Stomach smooth muscle (tissue), 2 donors: ENCODE results near the gene TTC24.
"Not testable (repeated sequence)": the region's sequence is repeated elsewhere in the genome, so short reads cannot be mapped to it uniquely, and the experiment has no call there.

Experiments
- H3K27ac ChIP-seq: one replicate; pipeline ENCODE4 v1.7.0; 2013; ENCODE audit warnings: mild to moderate bottlenecking, low read length, inconsistent platforms
- H3K27me3 ChIP-seq, 2 donors: one replicate each; pipeline ENCODE4 v1.7.0; 2013; ENCODE audit warnings: low read length in 2 of 2; ENCODE audit not compliant: insufficient read depth in 2 of 2, control insufficient read depth in 1 of 2
- H3K36me3 ChIP-seq, 2 donors: one replicate each; pipeline ENCODE4 v1.7.0; 2013; ENCODE audit warnings: low read length in 2 of 2; ENCODE audit not compliant: control insufficient read depth in 2 of 2, insufficient read depth in 2 of 2
- H3K4me1 ChIP-seq: one replicate; pipeline ENCODE4 v1.7.0; 2013; ENCODE audit warnings: low read length; ENCODE audit not compliant: control insufficient read depth, insufficient read depth
- H3K4me3 ChIP-seq, 2 donors: one replicate each; pipeline ENCODE4 v1.7.0; 2013; ENCODE audit warnings: low read length in 2 of 2
- H3K9ac ChIP-seq, 2 donors: one replicate each; pipeline ENCODE4 v1.7.0; 2013; ENCODE audit warnings: low read length in 2 of 2, mild to moderate bottlenecking in 1 of 2
- H3K9me3 ChIP-seq, 2 donors: one replicate each; pipeline ENCODE4 v1.7.0; 2013; ENCODE audit warnings: low read length in 2 of 2; ENCODE audit not compliant: control insufficient read depth in 2 of 2
- donor health status: healthy.
- donor health status: Pancreatic carcinoma.

The TTC24 gene

GRCh38 chr1:156624814-156625435, 45.4 kb downstream of the TTC24 start:
- peak overlapping the region in 1 of 2 donors; percentile 70 for H3K4me3 ChIP-seq
- no peak overlapping the region for H3K27ac ChIP-seq

GRCh38 chr1:156625436-156626078, 46.0 kb downstream of the TTC24 start:
- no peak overlapping the region for H3K9ac ChIP-seq
- H3K27me3 ChIP-seq, result peaks cover 33 to 44% of the 10 kb centered on the region in 2 donors
- H3K27ac ChIP-seq, result no peak overlapping the region

More at GRCh38 chr1:156624814-156625435, 45.4 kb downstream of the TTC24 start:
- H3K9me3 ChIP-seq, result no peaks in the 10 kb centered on the region
- H3K9ac ChIP-seq, result no peak overlapping the region
- H3K4me1 ChIP-seq, result peaks cover 22% of the 10 kb centered on the region
- peaks cover 27 to 44% of the 10 kb centered on the region in 2 donors for H3K27me3 ChIP-seq
- no peaks in the 10 kb centered on the region for H3K36me3 ChIP-seq

GRCh38 chr1:156626079-156626438, 46.5 kb downstream of the TTC24 start:
- H3K9ac ChIP-seq, result no peak overlapping the region

More at GRCh38 chr1:156625436-156626078, 46.0 kb downstream of the TTC24 start:
- peak overlapping the region in 1 of 2 donors; percentile 70 for H3K4me3 ChIP-seq
- H3K4me1 ChIP-seq, result peaks cover 22% of the 10 kb centered on the region
- H3K9me3 ChIP-seq, result no peaks in the 10 kb centered on the region
- H3K36me3 ChIP-seq, result no peaks in the 10 kb centered on the region

GRCh38 chr1:156627313-156627880, 47.9 kb downstream of the TTC24 start:
- Histone ChIP-seq H3K4me1 (peaks cover 22% of the 10 kb centered on the region), H3K27me3 (peaks cover 38 to 52% of the 10 kb centered on the region in 2 donors), H3K36me3 (no peaks in the 10 kb centered on the region), H3K9me3 (no peaks in the 10 kb centered on the region), H3K27ac (no peak overlapping the region), H3K4me3 (no peak overlapping the region), H3K9ac (no peak overlapping the region)

More at GRCh38 chr1:156626079-156626438, 46.5 kb downstream of the TTC24 start:
- Histone ChIP-seq H3K27me3 (peaks cover 35 to 47% of the 10 kb centered on the region in 2 donors), H3K36me3 (no peaks in the 10 kb centered on the region), H3K9me3 (no peaks in the 10 kb centered on the region), H3K27ac (no peak overlapping the region), H3K4me1 (peaks cover 22% of the 10 kb centered on the region), H3K4me3 (peak overlapping the region in 1 of 2 donors; percentile 70)

GRCh38 chr1:156629823-156630449, 50.4 kb downstream of the TTC24 start:
- Histone ChIP-seq H3K27ac (no peak overlapping the region), H3K9me3 (no peaks in the 10 kb centered on the region), H3K9ac (no peak overlapping the region), H3K27me3 (peaks cover 39 to 54% of the 10 kb centered on the region in 2 donors), H3K4me3 (no peak overlapping the region), H3K36me3 (no peaks in the 10 kb centered on the region), H3K4me1 (peaks cover 10% of the 10 kb centered on the region)

GRCh38 chr1:156631152-156631551, 51.6 kb downstream of the TTC24 start:
- H3K9me3 ChIP-seq, result not testable (repeated sequence)
- H3K27me3 ChIP-seq, result peaks cover 33 to 41% of the 10 kb centered on the region in 2 donors

GRCh38 chr1:156632355-156632754, 52.8 kb downstream of the TTC24 start:
- H3K9me3 ChIP-seq, result no peaks in the 10 kb centered on the region
- no peak overlapping the region for H3K27ac ChIP-seq

More at GRCh38 chr1:156631152-156631551, 51.6 kb downstream of the TTC24 start:
- not testable (repeated sequence) for H3K9ac ChIP-seq, H3K27ac ChIP-seq, H3K4me1 ChIP-seq, H3K4me3 ChIP-seq, H3K36me3 ChIP-seq

More at GRCh38 chr1:156632355-156632754, 52.8 kb downstream of the TTC24 start:
- no peak overlapping the region for H3K9ac ChIP-seq
- H3K4me1 ChIP-seq, result no peaks in the 10 kb centered on the region
- no peak overlapping the region for H3K4me3 ChIP-seq
- peaks cover 35 to 37% of the 10 kb centered on the region in 2 donors for H3K27me3 ChIP-seq
- no peaks in the 10 kb centered on the region for H3K36me3 ChIP-seq
